Activated naive CD4-positive, alpha-beta T cell treated with anti-CD3 and anti-CD28 coated beads, Interleukin-2, amount 10 ng/mL, durations not matched to agents 7 days and 5 days (primary cell): ENCODE data around the gene TBCD.
A peak's percentile ranks its signal among the peaks of the same experiment; 100 is the strongest.
"Not testable (repeated sequence)": the region's sequence is repeated elsewhere in the genome, so short reads cannot be mapped to it uniquely, and the experiment has no call there.

Experiments used
- CTCF ChIA-PET: fragments of 350-600 bp; sonication (Branson Sonifier 250); formaldehyde crosslinking; loops from one replicate; lab custom pipeline; 2021; ENCODE audit warnings: antibody characterized with exemption; lab: Charles Lee
- DNase-seq: peaks from one replicate; pipeline ENCODE4 v3.0.0-alpha.2; 2020
- H3K27ac Mint-ChIP-seq: one replicate; pipeline ENCODE4 v1.8.0; 2021; ENCODE audit warnings: mild to moderate bottlenecking, moderate library complexity, mixed read lengths
- H3K27me3 Mint-ChIP-seq: one replicate; pipeline ENCODE4 v1.8.0; 2021; ENCODE audit warnings: mild to moderate bottlenecking, mixed read lengths
- H3K36me3 Mint-ChIP-seq: one replicate; pipeline ENCODE4 v1.8.0; 2021; ENCODE audit warnings: mixed read lengths
- H3K4me1 Mint-ChIP-seq: one replicate; pipeline ENCODE4 v1.8.0; 2021; ENCODE audit warnings: mixed read lengths
- H3K4me3 Mint-ChIP-seq: one replicate; pipeline ENCODE4 v1.8.0; 2021; ENCODE audit warnings: mild to moderate bottlenecking, moderate library complexity, mixed read lengths
- H3K9me3 Mint-ChIP-seq: one replicate; pipeline ENCODE4 v1.8.0; 2021; ENCODE audit warnings: mixed read lengths

TBCD gene

DNA sequence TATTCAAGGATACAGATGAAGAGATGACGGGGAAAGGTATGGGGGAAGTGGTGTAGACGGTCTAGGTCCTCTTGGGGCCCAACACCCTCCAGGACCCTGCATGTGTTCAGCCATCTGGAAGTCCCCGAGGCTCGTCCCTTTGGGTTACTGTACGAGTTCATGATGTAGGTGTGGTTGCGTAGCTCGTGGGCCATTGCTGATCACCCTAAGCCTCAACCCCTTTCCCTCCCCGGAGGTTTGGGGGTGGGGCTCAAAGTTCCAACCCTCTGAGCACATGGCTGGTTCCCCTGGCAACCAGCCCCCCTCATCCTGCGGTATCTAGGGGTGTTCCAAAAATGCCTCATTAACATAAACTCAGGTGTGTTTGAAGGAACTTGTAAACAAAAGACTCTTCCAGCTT is 228.8 kb downstream of the TBCD start:
- no peak for DNase-seq
- CTCF ChIA-PET = no interaction called here
- Mint-ChIP-seq H3K36me3 (peaks cover 8% of the 10 kb centered on the region), H3K27ac (no peak overlapping the region), H3K4me1 (peaks cover 51% of the 10 kb centered on the region), H3K4me3 (no peak overlapping the region), H3K9me3 (peaks cover 5% of the 10 kb centered on the region), H3K27me3 (peaks cover 4% of the 10 kb centered on the region)

DNA sequence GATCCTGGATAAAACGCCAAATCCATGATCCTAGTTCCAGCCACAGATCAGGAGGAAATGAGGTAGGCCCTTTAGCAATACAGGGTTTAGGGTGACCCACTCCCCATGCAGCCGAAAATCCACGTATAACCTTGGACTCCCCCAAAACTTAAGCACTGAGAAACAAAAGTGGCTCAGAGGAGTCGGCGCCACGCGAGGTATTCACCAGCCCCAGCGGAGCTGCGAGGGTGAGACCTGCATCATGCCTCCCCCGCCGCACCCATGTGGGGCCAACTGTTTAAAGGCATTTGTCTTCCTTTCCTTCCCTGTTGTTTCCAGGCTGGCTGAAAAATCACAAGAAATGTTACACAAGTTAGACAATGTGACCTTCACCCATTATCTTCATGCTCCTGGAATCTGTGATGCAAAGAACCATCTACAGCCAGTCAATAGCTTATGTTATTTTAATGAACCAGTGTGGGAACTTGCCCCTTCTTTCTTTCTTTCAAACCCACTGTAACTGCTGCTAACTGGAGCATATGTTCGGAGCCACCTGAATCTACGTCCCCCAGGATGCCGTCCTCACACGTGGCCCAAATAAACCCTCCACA is 229.4 kb downstream of the TBCD start:
- H3K4me3 Mint-ChIP-seq = no peak overlapping the region
- CTCF ChIA-PET = no interaction called here
- H3K9me3 Mint-ChIP-seq = peaks cover 5% of the 10 kb centered on the region
- H3K4me1 Mint-ChIP-seq = peaks cover 57% of the 10 kb centered on the region
- DNase-seq = no peak
- no peak overlapping the region for H3K27ac Mint-ChIP-seq
- H3K27me3 Mint-ChIP-seq = peaks cover 8% of the 10 kb centered on the region
- peaks cover 8% of the 10 kb centered on the region for H3K36me3 Mint-ChIP-seq

DNA sequence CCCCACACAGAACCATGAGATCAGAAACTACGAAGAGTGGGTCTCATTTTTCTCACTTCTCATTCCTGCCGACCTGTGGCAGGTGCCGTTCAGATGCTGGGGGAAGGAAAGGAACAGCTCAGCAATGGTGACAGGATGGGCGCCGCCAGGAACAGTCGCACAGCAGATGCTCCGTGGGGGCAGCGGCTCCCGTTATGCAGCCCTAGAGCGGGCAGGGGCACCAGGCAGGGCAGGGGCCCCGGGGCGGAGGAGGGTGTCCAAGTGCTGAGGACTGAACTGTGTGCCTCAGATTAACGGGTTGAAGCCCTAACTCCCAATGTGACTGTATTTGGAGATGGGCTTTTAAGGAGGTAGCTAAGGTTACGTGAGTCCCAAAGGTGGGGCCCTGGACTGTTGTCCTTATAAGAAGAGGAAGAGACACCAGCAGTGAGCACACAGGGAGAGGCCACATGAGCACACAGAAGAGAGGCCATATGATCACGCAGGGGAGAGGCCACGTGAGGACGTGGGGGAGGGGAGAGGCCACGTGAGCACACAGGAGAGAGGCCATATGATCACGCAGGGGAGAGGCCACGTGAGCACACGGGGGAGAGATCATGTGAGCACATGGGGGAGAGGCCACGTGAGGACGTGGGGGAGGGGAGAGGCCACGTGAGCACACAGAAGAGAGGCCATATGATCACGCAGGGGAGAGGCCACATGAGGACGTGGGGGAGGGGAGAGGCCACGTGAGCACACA is 231.8 kb downstream of the TBCD start:
- H3K27ac Mint-ChIP-seq = no peak overlapping the region
- peaks cover 5% of the 10 kb centered on the region for H3K9me3 Mint-ChIP-seq
- H3K36me3 Mint-ChIP-seq = peaks cover 17% of the 10 kb centered on the region
- CTCF ChIA-PET = no interaction called here
- peaks cover 57% of the 10 kb centered on the region for H3K4me1 Mint-ChIP-seq
- no peak for DNase-seq
- peaks cover 9% of the 10 kb centered on the region for H3K27me3 Mint-ChIP-seq
- no peak overlapping the region for H3K4me3 Mint-ChIP-seq

DNA sequence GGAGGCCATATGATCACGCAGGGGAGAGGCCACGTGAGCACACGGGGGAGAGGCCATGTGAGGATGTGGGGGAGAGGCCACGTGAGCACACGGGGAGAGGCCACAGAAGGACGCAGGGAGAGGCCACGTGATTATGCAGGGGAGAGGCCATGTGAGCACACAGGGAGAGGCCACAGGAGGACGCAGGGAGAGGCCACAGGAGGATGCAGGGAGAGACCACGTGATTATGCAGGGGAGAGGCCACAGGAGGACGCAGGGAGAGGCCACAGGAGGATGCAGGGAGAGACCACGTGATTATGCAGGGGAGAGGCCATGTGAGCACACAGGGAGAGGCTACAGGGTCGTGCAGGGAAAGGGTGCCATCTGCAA is 232.4 kb downstream of the TBCD start:
- peaks cover 19% of the 10 kb centered on the region for H3K36me3 Mint-ChIP-seq

DNA sequence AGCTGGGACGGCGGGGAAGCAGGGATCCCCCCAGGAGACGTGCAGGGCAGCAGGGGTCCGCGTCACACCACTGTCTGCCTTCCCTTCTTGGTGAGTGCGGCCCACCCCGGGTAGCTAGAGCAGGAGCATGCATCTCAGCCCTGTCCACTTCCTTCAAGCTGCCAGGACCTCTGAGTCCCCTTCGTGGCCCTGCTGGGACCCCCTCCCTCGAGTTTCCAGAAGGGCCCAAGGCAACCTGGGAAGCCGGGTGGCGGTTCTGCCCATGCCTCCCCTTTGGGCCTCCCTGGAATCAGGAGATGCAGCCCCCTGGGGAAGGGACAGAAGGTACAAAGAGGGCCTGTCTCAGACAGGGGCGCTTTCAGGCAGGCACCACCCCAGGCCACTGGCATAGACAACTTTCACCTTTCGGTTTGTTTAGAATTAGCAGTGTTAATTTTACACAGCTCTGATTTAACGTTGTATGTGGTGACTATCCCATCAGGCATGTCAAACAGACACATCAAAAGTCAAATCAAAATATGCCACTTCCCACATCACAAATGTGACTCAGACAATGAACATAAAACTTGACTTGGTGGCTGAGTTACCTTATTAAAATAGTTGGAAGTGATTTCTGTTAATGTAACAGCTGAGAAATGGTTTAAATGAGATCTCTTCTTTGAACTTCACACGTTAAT is 233.0 kb downstream of the TBCD start:
- no peak for DNase-seq
- Mint-ChIP-seq H3K27me3 (peaks cover 9% of the 10 kb centered on the region), H3K4me1 (peaks cover 45% of the 10 kb centered on the region), H3K9me3 (peaks cover 5% of the 10 kb centered on the region), H3K4me3 (no peak overlapping the region), H3K36me3 (peaks cover 22% of the 10 kb centered on the region), H3K27ac (no peak overlapping the region)
- CTCF ChIA-PET = no interaction called here

More for the DNA sequence above, 232.4 kb downstream of the TBCD start:
- CTCF ChIA-PET, DNase-seq, H3K9me3 Mint-ChIP-seq, H3K27ac Mint-ChIP-seq, H3K4me3 Mint-ChIP-seq, H3K27me3 Mint-ChIP-seq: not testable (repeated sequence)
- peaks cover 51% of the 10 kb centered on the region for H3K4me1 Mint-ChIP-seq

DNA sequence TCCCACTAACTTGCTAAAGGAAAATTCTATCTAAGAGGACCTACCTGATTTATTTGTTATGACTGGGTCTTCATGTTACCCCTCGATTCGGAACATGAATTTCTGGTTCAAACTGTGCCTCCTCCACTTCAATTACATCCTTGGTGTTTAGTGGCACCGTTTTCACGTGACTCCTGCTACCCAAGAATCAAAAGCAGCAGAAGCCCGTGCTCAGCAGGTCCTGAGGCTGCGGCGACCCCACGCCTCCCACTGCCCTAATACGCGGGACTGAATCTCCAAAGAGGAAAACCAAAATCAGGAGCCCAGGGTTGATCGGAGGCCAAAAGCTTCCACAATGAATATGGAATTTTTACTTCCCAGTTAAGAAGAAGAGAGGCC is 233.6 kb downstream of the TBCD start:
- CTCF ChIA-PET = interaction anchor here (1.0 kb wide), 1 partner anchor 21 kb away, joined by 3 read pairs; no protein-coding TSS in a partner anchor
- H3K4me3 Mint-ChIP-seq = no peak overlapping the region

DNA sequence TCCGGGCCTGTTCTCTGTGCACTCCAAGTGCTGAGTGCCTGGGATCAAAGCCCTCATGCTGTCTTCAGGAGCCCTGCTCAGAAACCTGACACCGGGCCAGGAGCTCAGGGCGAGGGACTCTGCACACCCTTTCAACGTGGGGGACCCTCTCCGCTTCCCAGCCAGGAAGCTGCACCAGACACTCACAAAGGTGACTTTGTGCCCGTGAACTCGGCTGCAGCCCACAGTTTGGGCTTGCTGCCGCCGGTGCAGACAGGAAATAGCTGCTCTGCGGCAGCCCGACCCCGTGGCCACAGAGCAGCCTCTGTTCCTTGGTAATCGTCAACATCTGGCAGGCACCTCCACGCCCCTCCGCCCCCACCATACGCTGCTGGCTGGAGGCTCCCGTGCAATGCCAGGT is 234.1 kb downstream of the TBCD start:
- peaks cover 9% of the 10 kb centered on the region for H3K27me3 Mint-ChIP-seq
- CTCF ChIA-PET = interaction anchor here (1.0 kb wide), 1 partner anchor 22 kb away, joined by 3 read pairs; no protein-coding TSS in a partner anchor
- peaks cover 46% of the 10 kb centered on the region for H3K4me1 Mint-ChIP-seq
- peak overlapping the region; percentile 55 for H3K4me3 Mint-ChIP-seq
- peaks cover 28% of the 10 kb centered on the region for H3K36me3 Mint-ChIP-seq
- peak overlapping the region; percentile 82 for H3K27ac Mint-ChIP-seq
- peak; percentile 83 for DNase-seq
- H3K9me3 Mint-ChIP-seq = peaks cover 5% of the 10 kb centered on the region

More for the DNA sequence above, 233.6 kb downstream of the TBCD start:
- peak overlapping the region; percentile 82 for H3K27ac Mint-ChIP-seq
- peaks cover 9% of the 10 kb centered on the region for H3K27me3 Mint-ChIP-seq
- peaks cover 5% of the 10 kb centered on the region for H3K9me3 Mint-ChIP-seq
- peaks cover 41% of the 10 kb centered on the region for H3K4me1 Mint-ChIP-seq
- H3K36me3 Mint-ChIP-seq = peaks cover 23% of the 10 kb centered on the region
- no peak for DNase-seq

DNA sequence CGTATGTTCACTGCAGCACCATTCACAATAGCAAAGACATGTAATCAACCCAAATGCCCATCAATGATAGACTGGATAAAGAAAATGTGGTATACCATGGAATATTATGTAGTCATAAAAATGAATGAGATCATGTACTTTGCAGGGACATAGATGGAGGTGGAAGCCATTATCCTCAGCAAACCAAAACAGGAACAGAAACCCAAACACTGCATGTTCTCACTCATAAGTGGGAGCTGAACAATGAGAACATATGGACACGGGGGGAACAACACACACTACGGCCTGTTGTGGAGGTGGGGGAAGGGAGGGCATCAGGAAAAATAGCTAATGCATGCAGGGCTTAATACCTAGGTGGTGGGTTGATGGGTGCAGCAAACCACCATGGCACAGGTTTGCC is 237.2 kb downstream of the TBCD start:
- Mint-ChIP-seq H3K9me3 (peaks cover 17% of the 10 kb centered on the region), H3K4me1 (peaks cover 42% of the 10 kb centered on the region), H3K36me3 (peaks cover 32% of the 10 kb centered on the region)
- DNase-seq, H3K4me3 Mint-ChIP-seq, CTCF ChIA-PET, H3K27ac Mint-ChIP-seq, H3K27me3 Mint-ChIP-seq: not testable (repeated sequence)

DNA sequence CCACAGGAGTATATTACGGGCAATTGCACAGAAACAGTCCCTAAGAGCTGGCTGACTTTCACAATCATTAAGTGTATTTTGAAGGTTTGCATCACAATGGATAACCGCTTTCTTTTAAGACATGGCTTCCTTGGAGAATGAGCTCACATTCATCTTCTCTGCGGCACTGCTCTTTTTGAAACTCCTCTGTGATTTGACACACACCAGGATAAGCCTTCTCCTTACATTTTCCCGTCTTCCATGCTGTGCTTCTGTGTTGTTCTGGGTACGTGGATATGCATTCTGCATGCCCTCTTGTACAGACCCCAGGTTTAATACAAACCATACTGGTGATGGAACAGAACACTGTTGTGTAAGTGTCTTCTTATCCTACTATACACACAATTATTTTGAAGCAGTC is 238.0 kb downstream of the TBCD start:
- Mint-ChIP-seq H3K27ac (no peak overlapping the region), H3K4me3 (no peak overlapping the region), H3K27me3 (peaks cover 10% of the 10 kb centered on the region), H3K36me3 (peaks cover 33% of the 10 kb centered on the region), H3K4me1 (peaks cover 36% of the 10 kb centered on the region), H3K9me3 (peaks cover 16% of the 10 kb centered on the region)
- DNase-seq = no peak
- CTCF ChIA-PET = no interaction called here

DNA sequence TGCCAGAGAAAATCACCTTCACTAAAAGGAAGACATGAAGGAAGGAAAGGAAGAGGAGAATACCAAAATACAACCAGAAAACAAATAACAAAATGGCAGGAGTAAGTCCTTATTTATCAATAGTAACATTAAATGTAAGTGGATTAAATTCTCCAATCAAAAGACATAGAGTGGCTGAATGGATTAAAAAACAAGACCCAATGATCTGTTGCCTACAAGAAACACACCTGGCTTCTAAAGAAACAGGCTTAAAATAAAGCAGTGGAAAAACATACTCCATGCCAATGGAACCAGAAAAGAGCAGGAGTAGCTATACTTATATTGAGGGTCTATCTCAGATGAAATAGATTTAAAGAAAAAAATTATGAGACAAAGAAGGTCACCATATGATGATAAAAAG is 241.1 kb downstream of the TBCD start:
- H3K9me3 Mint-ChIP-seq = peaks cover 16% of the 10 kb centered on the region
- CTCF ChIA-PET = no interaction called here
- H3K4me1 Mint-ChIP-seq = peaks cover 10% of the 10 kb centered on the region
- H3K27ac Mint-ChIP-seq = no peak overlapping the region
- H3K36me3 Mint-ChIP-seq = peaks cover 27% of the 10 kb centered on the region
- no peak overlapping the region for H3K4me3 Mint-ChIP-seq
- DNase-seq = no peak
- peaks cover 5% of the 10 kb centered on the region for H3K27me3 Mint-ChIP-seq
